GM12891 (cell line): ENCODE measurements around the gene ZNF581.

Source experiments
- POLR2A ChIP-seq: IDR thresholded peaks from 2 replicates; pipeline ENCODE4 v1.6.1; 2011; ENCODE audit warnings: low read depth, low read length, control low read depth
- POLR2AphosphoS5 ChIP-seq: IDR thresholded peaks from 2 replicates; pipeline ENCODE4 v1.6.1; 2011; ENCODE audit warnings: low read depth, low read length, control low read depth
- SPI1 ChIP-seq: IDR thresholded peaks from 2 replicates; pipeline ENCODE4 v1.6.1; 2011; ENCODE audit warnings: low read depth, low read length, control low read depth

- no peak for TF ChIP-seq POLR2A
- no peak for TF ChIP-seq POLR2AphosphoS5
- no peak for TF ChIP-seq SPI1
Measured at GRCh38 chr19:55693336-55693974, 50.0 kb downstream of the ZNF581 start.
